Measurements from ENCODE around the gene PBRM1.

Gene PBRM1

DNA sequence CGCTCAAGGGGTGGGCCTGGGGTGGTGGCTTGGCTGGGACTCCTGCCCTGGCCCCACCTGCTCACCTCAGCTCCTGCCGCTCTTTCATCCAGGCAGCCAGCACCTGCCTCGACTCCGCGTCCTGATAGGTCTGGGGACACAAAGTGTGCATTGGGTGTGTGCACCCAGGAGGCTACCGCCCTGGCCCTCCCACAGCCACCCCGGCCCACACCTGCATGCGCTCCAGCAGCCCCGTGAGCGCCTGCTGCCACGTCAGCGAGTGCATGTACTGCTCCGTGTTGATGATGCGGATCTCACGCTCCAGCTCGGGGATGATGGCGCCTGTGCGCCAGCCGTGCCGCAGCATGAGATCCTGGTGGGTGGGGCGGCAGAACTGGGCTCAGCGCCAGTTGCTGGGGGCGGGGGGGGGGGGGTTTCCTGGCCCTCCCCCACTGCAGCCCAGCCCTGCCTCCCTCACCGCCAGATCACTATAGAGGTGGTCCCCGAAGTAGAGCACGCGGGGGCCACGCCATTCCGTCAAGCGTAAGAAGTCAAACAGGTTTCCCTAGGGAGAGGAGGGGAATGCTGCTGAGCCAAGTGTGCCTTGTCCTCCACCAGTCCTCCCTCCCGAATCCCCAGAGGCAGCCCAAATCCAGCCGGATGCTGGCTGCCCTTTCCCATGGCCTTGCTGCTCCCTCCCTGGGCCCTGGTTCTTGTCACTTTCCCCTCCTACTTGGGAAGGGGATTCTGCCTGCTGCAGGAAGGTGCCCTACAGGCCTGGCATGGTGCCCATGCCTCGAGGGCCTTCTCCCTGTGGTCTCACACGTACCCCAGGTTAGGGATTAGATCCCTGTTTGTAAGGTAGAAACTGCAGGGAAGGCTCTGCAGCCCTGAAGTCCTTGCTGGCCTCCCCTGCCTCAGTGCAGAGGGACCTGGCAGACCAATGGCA, 160.7 kb downstream of the PBRM1 start:
- DNase-seq (ENCODE audit: low read depth, low spot score) = no peak

DNA sequence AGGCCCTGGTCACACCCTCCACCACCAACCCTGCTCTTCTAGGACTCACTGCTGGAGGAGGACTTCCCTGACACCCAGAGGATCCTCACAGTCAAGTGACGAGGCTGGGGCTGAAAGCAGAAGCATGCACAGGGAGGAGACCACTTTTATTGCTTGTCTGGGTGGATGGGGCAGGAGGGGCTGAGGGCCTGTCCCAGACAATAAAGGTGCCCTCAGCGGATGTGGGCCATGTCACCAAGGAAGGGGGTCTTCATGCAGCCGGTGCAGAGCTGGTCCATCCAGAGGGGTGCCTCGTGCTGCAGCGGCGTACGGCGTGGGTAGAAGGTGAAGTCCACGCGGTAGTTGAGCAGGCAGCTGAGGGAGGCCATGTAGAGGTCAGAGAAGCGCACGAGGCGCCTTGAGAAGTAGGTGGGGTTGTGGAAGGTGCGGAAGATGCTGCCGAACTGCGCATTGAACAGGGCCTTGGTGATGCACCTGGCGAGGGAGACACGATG, 161.4 kb downstream of the PBRM1 start:
- DNase-seq (ENCODE audit: low read depth, low spot score) = no peak

DNA sequence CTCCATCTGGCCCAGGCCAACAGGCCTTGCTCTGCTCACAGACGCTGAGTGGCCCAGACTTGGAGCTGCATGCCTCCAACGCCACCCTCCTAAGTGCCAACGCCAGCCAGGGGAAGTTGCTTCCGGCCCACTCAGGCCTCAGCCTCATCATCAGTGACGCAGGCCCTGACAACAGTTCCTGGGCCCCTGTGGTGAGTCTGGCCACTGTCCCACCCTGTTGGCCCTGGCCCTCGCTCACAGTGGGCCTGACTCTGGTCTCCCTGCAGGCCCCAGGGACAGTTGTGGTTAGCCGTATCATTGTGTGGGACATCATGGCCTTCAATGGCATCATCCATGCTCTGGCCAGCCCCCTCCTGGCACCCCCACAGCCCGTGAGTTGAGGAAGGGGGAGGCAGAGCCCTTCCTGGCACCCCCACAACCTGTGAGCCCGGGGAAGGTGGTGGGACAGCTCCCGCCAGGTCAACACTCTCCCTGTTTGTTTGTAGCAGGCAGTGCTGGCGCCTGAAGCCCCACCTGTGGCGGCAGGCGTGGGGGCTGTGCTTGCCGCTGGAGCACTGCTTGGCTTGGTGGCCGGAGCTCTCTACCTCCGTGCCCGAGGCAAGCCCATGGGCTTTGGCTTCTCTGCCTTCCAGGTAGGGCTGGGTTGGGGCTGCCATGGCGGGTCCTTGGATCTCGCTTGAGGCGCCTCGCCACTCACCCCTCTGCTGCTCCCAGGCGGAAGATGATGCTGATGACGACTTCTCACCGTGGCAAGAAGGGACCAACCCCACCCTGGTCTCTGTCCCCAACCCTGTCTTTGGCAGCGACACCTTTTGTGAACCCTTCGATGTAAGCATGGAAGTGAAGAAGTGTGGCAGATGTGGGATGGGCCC, 162.1 kb downstream of the PBRM1 start:
- DNase-seq (ENCODE audit: low read depth, low spot score) = no peak

DNA sequence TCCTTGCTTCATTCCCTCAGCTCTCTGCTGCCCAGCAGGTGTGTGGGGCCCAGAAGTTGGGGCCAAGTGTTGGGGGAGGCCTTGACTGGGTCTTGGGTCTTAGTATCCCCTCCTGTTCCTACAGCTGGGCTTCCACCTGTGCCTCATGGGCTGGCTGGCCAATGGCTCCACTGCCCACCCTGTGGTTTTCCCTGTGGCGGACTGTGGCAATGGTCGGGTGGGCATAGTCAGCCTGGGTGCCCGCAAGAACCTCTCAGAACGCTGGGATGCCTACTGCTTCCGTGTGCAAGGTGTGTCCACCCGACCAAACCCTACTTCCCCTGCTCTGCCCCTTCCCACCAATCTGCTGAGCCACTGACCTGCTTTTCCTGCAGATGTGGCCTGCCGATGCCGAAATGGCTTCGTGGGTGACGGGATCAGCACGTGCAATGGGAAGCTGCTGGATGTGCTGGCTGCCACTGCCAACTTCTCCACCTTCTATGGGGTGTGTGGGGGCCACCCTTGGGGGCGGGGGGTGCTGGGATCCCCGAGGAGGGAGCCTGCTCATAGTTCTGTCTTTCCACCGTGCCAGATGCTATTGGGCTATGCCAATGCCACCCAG, 163.0 kb downstream of the PBRM1 start:
- no peak for DNase-seq (ENCODE audit: low read depth, low spot score)

DNA sequence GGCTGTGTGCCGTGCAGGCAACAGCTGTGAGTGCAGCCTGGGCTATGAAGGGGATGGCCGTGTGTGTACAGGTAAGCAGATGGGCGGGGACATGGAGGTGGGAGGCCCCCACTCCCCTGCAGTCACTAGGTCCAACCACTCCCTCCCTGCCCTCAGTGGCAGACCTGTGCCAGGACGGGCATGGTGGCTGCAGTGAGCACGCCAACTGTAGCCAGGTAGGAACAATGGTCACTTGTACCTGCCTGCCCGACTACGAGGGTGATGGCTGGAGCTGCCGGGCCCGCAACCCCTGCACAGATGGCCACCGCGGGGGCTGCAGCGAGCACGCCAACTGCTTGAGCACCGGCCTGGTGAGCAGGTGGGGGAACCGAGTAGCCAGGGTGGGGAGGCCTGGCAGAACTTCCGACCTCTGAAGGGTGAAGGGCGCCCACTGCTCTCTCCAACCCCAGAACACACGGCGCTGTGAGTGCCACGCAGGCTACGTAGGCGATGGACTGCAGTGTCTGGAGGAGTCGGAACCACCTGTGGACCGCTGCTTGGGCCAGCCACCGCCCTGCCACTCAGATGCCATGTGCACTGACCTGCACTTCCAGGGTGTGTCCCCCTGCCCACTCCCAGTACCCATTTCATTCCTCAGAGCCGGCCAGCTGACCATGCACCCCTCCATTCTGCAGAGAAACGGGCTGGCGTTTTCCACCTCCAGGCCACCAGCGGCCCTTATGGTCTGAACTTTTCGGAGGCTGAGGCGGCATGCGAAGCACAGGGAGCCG, 163.6 kb downstream of the PBRM1 start:
- DNase-seq (ENCODE audit: low read depth, low spot score) = no peak

DNA sequence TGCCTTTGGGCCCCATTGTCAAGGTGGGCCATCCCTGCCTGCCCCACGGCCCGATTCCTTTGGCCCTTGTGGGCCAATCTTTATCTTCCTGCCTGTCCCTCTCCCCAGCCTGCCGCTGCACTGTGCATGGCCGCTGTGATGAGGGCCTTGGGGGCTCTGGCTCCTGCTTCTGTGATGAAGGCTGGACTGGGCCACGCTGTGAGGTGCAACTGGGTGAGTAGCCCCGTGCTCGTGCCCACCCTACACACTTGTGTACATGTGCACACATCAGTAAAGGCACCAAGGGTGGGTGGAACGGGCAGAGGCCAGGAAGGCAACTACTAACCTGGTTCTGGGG, 164.3 kb downstream of the PBRM1 start:
- no peak for DNase-seq (ENCODE audit: low read depth, low spot score)

DNA sequence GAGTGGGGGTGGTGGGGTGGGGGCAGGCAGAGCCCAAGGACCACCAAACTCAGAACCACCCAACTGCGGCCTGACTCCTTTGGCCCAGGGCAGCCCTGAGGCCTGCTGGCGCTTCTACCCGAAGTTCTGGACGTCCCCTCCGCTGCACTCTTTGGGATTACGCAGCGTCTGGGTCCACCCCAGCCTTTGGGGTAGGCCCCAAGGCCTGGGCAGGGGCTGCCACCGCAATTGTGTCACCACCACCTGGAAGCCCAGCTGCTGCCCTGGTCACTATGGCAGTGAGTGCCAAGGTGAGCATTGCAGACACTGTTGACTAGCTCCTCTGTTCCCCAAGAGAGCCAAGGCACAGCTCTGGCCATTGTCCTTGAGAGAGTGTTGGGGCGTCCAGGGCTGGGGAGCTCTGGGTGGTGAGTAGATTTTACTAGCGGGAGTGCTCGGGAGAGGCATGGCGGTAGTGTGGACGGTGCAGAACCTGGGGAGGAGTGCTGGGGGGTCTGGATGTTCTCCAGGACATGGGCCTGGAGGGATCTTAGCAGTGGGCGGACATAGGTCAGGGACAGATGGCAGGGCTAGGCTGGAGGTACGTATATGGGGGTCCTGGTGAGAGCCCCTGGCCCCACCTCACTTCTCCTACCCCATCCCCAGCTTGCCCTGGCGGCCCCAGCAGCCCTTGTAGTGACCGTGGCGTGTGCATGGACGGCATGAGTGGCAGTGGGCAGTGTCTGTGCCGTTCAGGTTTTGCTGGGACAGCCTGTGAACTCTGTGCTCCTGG, 164.8 kb downstream of the PBRM1 start:
- no peak for DNase-seq (ENCODE audit: low read depth, low spot score)

DNA sequence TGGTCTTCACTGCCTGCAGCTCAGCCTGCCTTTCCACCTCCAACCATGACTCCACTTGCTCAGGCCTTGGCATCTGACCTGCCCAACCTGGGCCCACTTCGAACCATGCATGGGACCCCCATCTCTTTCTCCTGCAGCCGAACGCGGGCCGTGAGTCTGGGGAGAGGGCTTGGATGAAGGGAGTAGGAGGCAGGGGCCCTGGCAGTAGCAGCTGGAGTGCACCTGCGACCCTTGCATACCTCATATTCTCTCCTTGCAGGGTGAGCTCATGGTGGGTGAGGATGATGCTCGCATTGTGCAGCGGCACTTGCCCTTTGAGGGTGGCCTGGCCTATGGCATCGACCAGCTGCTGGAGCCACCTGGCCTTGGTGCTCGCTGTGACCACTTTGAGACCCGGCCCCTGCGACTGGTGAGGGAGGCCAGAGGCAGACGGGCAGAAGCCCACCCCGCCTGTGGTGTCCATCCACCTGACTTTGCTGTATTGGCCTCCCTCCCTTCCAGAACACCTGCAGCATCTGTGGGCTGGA, 165.5 kb downstream of the PBRM1 start:
- DNase-seq (ENCODE audit: low read depth, low spot score) = no peak

DNA sequence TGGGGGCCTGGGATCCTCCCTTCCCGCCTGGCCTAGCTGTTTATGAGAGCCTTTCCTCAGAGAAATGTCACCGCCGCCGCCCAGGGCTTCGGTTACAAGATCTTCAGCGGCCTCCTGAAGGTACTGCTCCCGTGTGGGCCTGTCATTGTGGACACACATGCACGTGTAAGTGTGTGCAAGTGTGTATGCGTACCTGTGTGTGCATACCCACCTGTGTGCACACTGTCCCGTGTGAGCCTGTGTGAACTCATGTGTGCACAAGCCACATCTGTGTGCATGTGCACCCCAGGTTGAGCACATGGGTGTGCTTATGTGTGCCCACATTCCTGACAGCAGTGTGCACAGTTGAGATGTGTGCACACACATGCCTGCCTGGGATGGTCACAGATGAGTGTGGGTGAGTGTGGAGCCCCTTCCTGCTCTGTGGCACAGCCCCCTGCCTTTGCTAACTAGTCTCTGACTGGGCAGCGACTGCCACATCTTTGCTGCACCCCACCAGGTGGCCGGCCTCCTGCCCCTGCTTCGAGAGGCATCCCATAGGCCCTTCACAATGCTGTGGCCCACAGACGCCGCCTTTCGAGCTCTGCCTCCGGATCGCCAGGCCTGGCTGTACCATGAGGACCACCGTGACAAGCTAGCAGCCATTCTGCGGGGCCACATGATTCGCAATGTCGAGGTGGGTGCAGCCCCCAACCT, 166.1 kb downstream of the PBRM1 start:
- no peak for DNase-seq (ENCODE audit: low read depth, low spot score)

DNA sequence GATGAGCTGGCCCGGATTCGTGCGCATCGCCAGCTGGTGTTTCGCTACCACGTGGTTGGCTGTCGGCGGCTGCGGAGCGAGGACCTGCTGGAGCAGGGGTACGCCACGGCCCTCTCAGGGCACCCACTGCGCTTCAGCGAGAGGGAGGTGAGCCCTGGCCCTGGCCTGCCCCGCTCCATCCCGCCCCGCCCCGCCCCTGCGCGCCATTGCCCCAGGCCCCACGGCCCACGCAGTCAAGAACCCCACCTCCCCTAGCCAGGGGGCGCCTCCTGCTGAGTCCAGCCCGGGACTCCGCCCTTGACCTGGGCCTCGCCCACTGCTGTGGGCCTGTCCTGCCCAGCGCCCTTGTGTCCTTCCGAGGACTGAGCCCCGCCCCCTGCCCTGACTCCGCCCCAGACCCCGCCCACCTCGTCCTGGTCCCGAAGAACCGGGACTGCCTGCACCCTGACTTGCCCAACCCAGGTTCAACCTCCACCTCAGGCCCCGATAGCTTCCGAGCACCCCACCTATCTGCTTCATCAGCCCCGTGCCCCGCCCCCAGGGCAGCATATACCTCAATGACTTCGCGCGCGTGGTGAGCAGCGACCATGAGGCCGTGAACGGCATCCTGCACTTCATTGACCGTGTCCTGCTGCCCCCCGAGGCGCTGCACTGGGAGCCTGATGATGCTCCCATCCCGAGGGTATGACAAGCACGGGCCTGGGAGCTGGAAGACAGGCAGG, 166.8 kb downstream of the PBRM1 start:
- DNase-seq (ENCODE audit: low read depth, low spot score) = no peak

DNA sequence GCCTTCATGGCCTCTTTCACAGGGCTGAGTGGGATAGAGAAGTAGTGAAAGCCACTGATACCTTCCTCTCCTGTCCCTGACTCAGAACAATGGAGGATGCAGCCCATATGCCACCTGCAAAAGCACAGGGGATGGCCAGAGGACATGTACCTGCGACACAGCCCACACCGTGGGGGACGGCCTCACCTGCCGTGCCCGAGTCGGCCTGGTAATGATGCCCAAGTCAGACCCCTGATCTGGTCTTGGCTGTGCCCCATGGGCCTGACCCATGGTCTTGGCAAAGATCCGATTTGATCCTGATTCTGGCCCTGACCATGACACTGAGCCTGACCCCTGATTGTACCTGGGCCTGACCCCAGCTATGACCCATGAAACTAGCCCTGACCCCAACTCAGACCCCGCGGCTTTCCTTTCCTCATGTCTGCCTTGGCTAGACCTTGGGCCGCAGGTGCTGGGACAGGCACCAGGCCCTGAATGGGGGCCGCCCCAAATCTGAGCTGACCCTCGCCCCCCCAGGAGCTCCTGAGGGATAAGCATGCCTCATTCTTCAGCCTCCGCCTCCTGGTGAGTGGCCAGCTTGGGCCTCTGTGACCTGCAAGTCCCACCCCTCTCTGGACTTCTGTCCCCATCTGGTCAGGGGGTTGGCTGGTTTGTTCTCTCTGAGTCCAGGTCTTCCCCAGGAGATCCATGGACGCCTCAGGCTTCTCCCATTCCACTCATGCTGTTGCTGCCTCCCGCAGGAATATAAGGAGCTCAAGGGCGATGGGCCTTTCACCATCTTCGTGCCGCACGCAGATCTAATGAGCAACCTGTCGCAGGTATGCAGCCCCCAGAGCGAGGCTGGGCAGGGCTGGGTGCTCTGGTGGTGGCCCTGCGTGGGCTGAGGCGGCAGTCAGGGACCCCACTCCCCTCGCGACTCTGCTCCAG, 167.7 kb downstream of the PBRM1 start:
- no peak for DNase-seq (ENCODE audit: low read depth, low spot score)

DNA sequence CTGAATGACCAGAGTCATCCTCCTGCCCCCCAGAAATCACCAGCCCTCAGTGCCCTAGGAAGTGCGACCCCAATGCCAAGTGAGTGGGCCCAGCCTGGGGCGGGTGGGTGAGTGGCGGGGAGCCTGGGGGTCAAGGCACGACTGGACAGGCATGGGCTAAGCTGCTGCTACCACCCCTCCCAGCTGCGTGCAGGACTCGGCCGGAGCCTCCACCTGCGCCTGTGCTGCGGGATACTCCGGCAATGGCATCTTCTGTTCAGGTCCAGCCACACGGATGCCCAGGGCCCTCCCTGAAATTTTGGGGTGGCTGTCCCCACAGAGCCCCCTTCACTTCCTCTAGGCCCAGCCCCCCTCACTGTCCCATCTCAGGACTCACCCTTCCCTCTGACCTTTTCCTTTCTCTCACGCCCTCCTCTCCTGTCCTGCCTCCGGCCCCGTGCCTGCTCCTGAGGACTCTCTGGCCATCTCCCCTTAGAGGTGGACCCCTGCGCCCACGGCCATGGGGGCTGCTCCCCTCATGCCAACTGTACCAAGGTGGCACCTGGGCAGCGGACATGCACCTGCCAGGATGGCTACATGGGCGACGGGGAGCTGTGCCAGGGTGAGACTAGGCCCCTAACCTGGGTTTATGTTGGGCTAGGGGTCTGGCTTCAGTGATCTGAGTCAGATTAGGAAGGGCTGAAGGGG, 169.1 kb downstream of the PBRM1 start:
- DNase-seq (ENCODE audit: low read depth, low spot score) = no peak

DNA sequence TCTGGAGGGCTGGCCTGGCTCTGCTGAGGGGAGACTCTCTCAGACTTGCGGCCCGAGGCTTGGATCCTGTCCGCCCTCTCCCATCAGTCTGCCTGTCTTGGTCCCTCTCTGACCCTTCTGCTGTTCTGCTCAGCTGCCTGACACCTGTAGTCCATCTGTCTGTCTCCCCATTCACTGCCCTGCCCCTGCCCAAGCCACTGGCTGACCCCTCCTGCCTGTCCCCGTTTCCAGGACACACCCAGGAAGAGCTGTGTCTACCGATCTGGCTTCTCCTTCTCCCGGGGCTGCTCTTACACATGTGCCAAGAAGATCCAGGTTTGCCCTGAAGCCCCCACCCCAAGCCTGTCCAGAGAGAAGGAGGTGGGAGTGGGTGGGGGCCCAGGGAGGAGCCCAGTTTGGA, 170.5 kb downstream of the PBRM1 start:
- DNase-seq (ENCODE audit: low read depth, low spot score) = no peak

DNA sequence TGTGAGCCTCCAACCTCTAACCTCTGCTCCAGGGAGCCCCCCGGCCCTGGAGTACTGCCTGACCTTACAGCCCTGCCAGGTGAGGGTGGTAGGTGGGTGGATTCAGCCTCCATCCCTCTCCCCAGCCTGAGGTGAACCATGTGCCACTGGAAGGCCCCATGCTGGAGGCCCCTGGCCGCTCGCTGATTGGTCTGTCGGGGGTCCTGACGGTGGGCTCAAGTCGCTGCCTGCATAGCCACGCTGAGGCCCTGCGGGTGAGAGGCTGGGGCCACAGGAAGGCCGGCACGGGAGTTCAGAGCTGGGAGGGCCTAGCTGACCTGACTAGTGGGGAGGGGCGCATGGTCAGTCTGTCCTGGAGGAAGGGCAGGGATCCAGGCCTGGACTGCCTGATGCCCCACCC, 171.1 kb downstream of the PBRM1 start:
- no peak for DNase-seq (ENCODE audit: low read depth, low spot score)

DNA sequence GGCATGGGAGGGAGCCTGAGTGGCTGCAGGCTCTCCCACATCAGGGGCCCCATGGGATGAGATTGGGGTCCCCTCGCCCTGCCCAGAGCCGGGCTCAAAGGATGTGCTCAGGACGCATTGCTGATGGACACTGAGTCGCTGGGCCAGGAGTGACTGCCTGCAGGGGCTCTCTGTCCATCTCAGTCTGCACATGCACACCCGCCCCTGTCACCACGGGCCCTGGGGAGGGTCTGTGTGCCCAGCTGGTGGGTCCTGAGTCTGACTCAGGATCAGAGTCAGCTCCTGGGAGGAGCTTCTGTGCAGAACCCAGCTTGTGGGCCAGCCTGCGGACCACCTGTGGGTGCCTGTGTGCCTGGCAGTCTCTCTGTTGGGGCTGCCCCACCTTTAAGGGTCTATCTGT, 172.4 kb downstream of the PBRM1 start:
- DNase-seq (ENCODE audit: low read depth, low spot score) = no peak

DNA sequence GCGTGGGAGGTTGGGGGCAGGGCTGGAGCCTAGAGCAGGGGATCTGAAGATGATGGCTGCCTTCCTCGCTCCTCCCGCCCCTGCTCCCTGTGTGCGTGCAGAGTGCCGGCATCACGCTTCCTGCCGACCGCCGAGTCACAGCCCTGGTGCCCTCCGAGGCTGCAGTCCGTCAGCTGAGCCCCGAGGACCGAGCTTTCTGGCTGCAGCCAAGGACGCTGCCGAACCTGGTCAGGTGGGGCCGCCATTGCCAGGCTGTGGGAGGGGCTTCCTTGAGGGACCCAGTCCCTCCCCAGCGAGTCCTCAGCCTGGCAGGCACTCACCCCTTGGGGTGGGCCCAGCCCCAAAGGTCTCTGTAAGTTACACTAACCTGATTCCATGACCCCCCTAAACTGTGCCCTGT, 173.0 kb downstream of the PBRM1 start:
- no peak for DNase-seq (ENCODE audit: low read depth, low spot score)

DNA sequence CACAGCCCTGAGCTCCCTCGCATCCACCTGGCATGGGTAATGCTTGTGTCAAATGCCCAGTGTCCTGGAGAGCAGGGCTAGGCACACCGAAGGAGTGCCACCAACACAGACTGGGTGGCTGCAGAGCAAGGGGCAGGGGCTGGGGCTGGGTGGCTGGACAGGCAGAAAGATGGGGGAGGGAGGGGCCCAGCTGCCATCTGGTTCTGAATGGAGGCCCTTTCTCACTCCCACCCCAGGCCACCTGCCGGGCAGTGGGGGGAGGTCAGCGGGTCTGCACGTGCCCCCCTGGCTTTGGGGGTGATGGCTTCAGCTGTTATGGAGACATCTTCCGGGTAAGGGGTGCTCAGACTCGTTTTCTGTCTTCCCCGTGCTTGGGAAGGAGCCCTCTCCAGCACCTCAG, 173.6 kb downstream of the PBRM1 start:
- DNase-seq (ENCODE audit: low read depth, low spot score) = no peak

DNA sequence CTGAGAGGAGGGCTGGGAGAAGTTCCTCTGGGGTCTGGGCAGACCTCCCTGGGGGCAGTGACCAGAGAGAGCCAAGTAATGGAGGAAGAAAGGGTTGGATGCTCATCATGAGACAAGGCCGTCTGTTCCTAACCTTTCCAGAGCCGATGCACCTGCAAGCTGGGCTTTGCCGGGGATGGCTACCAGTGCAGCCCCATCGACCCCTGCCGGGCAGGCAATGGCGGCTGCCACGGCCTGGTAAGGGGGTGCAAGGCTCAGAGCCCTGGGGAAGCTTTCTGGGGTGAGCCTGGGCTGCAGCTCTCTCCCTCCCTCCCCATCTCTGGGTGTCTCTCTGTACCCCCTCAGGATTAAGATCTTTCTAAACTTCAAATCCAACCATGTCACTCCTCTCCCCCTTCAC, 174.2 kb downstream of the PBRM1 start:
- no peak for DNase-seq (ENCODE audit: low read depth, low spot score)

All from activated naive CD8-positive, alpha-beta T cell treated with anti-CD3 and anti-CD28 coated beads, Interleukin-2, amount 50 U/mL, for 16 hours (primary cell).